Transverse colon (tissue), 4 donors: ENCODE data around the gene CDON.

ENCODE experiments used
- CTCF ChIP-seq, 5 experiments: fragments of 200-600 bp in 3 of 5; fragments of 450-650 bp in 2 of 5; sonication (generic) in 3 of 5; IDR thresholded peaks; 1 replicate in 2 of 5; 2 replicates in 3 of 5; pipeline ENCODE4 v1.5.1; 2016 to 2017; ENCODE audit warnings: antibody characterized with exemption in 5 of 5, inconsistent platforms in 3 of 5, mild to moderate bottlenecking in 2 of 5, moderate library complexity in 1 of 5
- EP300 ChIP-seq: sonication (generic); formaldehyde crosslinking; IDR thresholded peaks from one replicate; pipeline ENCODE4 v1.6.1; 2017; ENCODE audit warnings: antibody characterized with exemption, low read depth
- POLR2A ChIP-seq: fragments of 450-650 bp; IDR thresholded peaks from one replicate; pipeline ENCODE4 v1.6.1; 2016; ENCODE audit warnings: antibody characterized with exemption, mild to moderate bottlenecking, moderate library complexity
- POLR2AphosphoS5 ChIP-seq, 3 donors: sonication (generic); formaldehyde crosslinking; IDR thresholded peaks; one replicate each; pipeline ENCODE4 v1.6.1; 2016; ENCODE audit warnings: antibody characterized with exemption in 3 of 3

GRCh38 chr11:126106594-126107328 is 44.1 kb upstream of the CDON start:
- TF ChIP-seq EP300 = no peak
- TF ChIP-seq CTCF (IDR thresholded peaks at IDR 0.05) = no peak
- no peak for TF ChIP-seq POLR2AphosphoS5 (IDR thresholded peaks at IDR 0.05)
- TF ChIP-seq POLR2A = no peak
